Effector CD4-positive, alpha-beta T cell (primary cell): ENCODE measurements around the gene EHD2. TPM values are rescaled to one million over a fixed set of nuclear protein-coding genes. Genes with fewer than 3 reads are reported as not detected.
A peak's percentile ranks its signal among the peaks of the same experiment; 100 is the strongest.
"Not testable (repeated sequence)": the region's sequence is repeated elsewhere in the genome, so short reads cannot be mapped to it uniquely, and the experiment has no call there.

Experiments
- DNase-seq: peaks from one replicate; pipeline ENCODE4 v3.0.0-alpha.2; 2020
- total RNA-seq: gene quantifications from one replicate; lab custom pipeline; 2026; lab: John Stamatoyannopoulos, UW

EHD2 gene
- total RNA-seq: not detected

DNA sequence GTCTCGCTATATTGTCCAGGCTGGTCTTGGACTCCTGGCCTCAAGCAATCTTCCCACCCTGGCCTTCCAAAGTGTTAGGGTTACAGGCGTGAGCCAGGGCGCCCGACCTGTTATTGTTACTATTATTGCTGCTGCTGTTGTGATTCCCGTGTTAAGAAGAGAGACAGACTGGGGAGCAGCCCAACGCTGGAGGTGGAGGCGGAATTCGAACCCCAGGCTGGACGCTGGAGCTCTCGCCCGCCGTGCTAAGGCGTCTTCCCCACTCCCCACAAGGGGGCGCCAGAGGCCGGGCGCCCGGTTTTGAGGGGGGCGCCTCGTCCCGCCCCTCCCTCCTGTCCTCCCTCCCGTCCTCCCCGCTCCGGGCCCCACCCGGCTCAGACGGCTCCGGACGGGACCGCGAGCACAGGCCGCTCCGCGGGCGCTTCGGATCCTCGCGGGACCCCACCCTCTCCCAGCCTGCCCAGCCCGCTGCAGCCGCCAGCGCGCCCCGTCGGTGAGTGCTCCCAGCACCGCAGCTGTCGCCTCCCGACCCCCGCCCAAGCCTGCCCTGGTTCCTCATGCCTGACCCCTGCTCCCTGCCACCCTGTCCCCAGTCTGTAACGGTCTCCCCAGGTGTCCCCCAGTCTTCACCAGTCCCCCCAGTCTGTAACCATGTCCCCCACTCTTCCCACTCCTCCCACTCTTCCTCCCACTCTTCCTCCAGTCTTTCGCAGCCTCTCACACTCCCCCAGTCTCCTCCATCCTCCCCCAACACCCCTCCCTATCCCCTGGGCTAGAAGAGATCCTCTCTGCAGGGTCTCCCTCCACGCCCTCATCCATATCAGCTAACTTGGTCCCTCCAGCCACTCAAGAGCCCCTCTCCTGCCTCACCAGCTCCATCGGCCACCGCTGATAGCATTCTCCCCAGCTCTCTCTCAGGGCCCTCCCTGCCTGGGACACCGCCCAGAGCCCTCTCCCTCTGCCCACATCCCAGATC is at the start of gene EHD2:
TSS of gene EHD2 (plus strand) at position 377 of the 976 bp plus-strand sequence. CDS start 3,191 bp downstream, outside the sequence.
- DNase-seq: peak; percentile 17

GRCh38 chr19:47663435-47663910 is 49.7 kb upstream of the EHD2 start:
- no peak for DNase-seq

DNA sequence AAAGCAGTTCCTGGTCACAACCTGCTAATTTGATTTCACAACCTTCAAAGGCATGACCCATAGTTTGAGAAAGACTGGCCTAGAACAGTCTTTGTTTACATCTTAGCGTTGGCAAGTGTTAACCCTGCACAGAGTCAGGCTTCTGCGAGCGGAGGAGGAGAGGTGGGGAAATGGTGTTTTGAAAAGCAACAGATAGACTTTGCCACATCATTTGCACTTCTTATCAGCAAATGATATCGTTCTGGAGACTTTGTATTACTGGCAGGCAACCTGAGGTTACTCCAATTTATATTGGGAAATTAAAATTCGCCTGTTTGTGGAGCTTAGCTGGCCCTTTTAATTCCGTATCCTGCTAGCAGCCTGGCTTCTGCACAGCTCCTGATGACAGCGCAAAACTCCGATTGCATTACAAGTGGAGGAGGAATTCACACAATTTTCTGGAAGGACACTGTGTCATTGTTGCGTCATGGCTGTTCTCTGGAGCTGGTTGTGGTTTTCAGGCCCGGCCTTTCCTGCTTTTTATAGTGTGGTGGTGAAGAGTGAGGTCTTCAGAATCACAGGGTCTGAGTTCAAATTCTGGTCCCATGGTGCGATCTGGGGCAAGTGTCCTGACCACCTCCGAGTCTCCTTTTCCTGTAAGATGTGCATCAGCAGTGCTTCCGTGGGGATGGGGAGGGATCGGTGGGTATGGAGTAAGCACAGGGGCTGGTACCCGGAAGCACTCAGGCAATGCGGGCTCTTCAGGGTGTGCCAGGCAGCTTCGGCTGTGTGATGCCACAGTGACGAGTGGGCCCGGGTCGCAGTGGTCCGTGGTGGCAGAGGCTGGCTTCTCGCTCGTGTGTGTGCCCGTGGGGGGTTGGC is 49.1 kb upstream of the EHD2 start:
- no peak for DNase-seq

DNA sequence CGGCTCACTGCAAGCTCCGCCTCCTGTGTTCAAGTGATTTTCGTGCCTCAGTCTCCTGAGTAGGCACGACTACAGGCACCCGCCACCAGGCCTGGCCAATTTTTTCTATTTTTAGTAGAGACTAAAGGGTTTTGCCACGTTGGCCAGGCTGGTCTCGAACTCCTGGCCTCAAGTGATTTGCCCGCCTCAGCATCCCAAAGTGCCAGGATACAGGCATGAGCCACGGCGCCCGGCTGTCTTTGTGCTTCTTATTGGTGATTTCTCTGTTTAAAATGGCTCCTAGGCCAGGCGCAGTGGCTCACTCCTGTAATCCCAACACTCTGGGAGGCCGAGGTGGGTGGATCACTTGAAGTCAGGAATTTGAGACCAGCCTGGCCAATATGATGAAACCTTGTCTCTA is 44.7 kb upstream of the EHD2 start:
- not testable (repeated sequence) for DNase-seq

GRCh38 chr19:47670736-47671135 is 42.5 kb upstream of the EHD2 start:
- no peak for DNase-seq

GRCh38 chr19:47671499-47671898 is 41.7 kb upstream of the EHD2 start:
- no peak for DNase-seq

DNA sequence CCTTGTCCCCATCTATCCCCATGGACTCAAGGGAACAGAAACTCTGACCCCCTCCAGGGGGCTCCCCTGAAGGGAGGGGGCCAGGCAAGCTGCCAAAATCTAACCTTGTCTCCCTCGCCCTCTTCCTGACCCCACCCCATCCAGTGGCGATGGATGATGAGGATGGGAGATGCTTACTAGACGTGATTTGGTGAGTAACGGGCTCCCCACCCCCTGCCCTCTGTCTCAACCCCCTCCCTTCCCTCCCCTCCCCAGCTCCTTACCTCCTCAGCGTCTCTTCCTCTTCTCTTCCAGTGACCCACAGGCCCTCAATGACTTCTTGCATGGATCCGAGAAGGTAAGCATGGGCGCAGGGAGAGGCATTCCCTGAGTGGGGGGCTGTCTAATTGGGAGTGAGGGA is 39.8 kb upstream of the EHD2 start:
- DNase-seq: no peak

DNA sequence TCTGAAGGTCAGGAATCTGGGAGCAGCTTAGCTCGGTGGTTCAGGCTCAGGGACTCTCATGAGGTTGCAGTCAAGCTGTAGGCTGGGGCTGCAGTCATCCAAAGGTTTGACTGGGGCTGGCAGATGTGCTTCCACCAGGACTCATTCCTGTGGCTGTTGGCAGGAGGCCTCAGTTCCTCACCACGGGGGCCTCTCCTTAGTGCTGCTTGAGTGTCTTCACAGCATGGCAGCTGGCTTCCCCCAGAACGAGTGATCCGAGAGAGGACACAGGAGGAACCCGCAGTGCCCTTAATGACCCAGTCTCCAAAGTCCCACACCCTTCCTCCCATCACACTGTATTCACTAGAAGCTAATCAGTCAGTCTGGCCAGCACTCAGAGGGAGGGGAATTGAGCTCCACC is 38.7 kb upstream of the EHD2 start:
- DNase-seq: no peak

DNA sequence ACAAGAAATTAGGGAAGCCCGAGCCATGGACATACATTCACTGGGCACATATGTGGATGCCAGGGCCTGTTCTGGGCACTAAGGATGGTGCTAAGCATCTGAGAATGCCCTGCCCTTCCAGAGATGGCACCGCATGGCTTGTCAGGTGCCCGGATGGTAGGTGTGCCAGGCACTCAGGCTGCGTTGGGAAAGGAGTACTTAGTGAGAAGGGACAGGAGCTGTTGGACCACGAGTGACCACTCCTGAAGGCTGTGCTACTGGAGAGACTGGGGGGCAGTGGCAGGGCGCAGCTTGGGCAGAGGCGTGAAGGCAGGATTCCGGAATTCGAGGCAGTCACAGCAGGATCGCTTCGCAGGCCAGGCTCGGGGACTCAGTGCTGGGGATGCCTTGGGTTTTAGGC is 38.0 kb upstream of the EHD2 start:
- no peak for DNase-seq

DNA sequence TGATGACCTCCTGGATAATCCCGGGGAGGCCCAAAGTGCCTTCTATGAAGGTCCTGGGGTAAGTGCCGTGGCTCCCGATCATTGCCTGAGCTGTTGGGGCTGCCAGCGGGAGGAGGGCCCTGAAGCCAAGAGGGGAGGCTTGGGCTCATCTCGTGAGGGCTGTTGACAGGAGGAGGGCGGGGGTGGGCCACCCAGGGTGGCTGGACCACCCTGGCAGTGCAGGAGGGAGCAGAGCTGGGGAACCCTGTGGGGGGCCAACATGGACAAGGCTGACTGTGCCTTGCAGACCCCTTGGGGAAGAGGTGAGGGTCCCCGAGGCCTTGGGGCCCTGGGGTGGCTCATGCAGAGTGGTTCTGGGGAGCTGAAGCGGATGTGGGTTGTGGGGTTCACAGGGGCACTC is 37.4 kb upstream of the EHD2 start:
- DNase-seq: no peak

DNA sequence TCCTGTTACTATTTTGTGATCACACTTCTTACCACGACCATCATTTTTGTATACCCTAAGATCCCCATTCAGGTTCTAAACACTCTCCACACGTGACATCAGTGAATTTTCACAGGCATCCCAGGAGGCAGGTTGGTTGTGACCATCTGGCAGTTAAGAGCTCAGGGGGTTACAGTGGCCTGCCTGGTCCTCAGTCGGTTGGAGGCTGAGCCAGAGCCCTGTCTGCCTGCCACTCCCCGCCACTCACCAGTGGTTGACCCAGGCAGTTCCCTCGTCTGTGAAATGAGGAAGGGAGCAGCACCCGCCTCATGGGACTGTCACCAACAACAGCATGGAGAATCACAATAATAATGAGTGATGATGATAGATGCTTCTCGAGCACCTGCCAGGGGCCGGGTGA is 36.4 kb upstream of the EHD2 start:
- DNase-seq: no peak

- DNase-seq: no peak
Measured at GRCh38 chr19:47679251-47679900, 33.8 kb upstream of the EHD2 start.

GRCh38 chr19:47679922-47680857 is 33.0 kb upstream of the EHD2 start:
- no peak for DNase-seq

DNA sequence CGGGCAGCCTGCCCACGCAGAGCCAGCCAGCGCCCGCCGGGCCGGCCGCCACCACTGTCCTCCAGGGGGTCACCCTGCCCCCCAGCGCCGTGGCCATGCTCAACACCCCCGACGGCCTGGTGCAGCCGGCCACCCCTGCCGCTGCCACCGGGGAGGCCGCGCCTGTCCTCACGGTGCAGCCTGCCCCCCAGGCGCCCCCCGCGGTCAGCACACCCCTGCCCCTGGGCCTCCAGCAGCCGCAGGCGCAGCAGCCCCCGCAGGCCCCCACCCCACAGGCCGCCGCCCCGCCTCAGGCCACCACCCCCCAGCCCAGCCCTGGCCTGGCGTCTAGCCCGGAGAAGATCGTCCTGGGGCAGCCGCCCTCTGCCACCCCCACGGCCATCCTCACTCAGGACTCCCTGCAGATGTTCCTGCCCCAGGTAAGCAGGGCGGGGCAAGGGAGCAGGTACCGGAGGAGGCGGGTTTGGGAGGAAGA is 32.3 kb upstream of the EHD2 start:
- DNase-seq: no peak

- no peak for DNase-seq
Measured at GRCh38 chr19:47681388-47681787, 31.8 kb upstream of the EHD2 start.

GRCh38 chr19:47681936-47682335 is 31.3 kb upstream of the EHD2 start:
- DNase-seq: no peak

- DNase-seq: no peak
Measured at GRCh38 chr19:47682939-47683338, 30.3 kb upstream of the EHD2 start.

- DNase-seq: no peak
Measured at GRCh38 chr19:47686679-47687450, 26.4 kb upstream of the EHD2 start.

- no peak for DNase-seq
Measured at GRCh38 chr19:47687906-47688305, 25.3 kb upstream of the EHD2 start.

GRCh38 chr19:47691090-47691489 is 22.1 kb upstream of the EHD2 start:
- DNase-seq: no peak

- DNase-seq: no peak
Measured at GRCh38 chr19:47691782-47692181, 21.4 kb upstream of the EHD2 start.
